GM12873 (cell line): ENCODE results near the gene OR2AG2.

ENCODE experiments used
- CTCF ChIP-seq: IDR thresholded peaks from 2 replicates; pipeline ENCODE4 v1.5.1; 2012; ENCODE audit warnings: low read depth, mild to moderate bottlenecking, moderate library complexity, low read length, control low read depth; ENCODE audit not compliant: insufficient read depth; ENCODE audit errors: missing control alignments

OR2AG2 gene

DNA sequence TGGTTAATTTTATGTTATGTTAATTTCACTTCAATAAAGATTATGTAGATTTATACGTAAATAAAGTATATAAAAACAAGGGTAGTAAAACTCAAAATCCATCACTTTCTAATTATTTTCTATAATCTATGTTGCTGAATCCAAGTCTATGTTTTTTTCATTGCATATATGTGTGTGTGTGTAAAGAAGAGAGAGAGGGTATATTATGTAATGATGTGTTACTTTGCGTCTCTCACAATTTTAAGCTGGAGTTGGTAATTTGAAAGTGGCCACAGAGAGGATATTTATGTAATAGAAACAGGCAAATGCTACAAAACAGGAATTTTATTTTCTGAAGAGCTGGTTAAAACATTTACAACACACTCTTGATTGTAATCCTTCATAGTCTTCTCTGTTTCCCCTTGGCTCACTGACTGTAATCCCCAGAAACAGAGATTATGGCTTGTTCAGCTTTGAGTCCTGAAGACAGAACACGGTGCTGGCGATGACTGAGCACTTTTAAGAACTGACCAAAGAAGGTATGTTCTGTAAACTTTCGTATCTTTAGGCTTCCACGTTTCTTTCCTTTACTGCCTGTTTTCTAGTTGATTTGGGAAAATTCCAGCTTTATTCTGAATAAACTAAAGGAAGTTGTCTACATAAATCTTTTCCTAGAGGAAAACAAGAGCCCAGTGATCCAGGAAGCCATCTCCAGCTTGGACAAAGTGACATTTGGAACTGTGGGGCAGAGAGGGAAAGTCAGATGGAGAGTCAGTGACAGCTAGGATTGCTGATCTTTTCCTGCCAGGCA, 43.6 kb downstream of the OR2AG2 start:
- TF ChIP-seq CTCF = no peak

- TF ChIP-seq CTCF = no peak
Measured at GRCh38 chr11:6725386-6725896, 46.3 kb downstream of the OR2AG2 start.

- no peak for TF ChIP-seq CTCF
Measured at GRCh38 chr11:6724013-6724412, 47.8 kb downstream of the OR2AG2 start.

DNA sequence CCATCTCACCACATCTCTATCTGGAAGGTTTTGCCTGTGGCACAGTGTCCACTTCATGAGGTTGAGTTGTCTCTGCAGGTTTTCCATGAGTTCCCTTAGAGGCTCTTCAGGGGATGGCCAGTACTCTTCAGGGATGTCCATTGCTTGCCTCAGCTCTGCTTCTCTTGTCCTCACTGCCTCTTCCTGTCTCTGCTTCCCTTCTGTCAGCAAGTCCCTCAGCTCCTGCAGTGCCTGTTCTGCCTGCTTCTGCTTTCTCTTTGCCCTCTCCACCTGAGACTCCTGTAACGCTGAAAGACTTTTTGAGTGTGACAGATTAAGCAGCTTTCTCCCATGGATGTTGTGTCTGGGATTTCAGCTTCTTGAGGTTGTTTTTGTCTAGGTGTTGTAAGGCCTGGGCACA, 50.4 kb downstream of the OR2AG2 start:
- no peak for TF ChIP-seq CTCF

DNA sequence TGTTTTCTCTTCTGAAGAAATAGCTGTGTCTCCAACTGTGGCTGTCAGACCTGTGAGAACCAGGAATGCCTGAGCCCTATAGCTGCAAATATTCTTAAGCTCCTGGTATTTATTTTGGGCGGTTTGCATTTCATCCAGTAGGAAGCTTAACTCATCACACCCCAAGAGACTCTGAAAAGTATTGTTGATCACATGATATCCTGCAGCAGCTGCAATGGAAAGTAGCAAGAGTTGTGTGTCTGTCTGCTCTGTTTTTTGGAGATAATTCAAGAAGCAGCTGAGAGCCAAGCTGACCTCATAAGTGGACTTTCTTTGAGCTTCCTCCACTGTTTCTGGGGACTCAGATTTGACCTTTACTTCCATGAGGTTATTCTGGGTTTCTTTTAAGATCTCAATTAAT, 52.2 kb downstream of the OR2AG2 start:
- no peak for TF ChIP-seq CTCF

DNA sequence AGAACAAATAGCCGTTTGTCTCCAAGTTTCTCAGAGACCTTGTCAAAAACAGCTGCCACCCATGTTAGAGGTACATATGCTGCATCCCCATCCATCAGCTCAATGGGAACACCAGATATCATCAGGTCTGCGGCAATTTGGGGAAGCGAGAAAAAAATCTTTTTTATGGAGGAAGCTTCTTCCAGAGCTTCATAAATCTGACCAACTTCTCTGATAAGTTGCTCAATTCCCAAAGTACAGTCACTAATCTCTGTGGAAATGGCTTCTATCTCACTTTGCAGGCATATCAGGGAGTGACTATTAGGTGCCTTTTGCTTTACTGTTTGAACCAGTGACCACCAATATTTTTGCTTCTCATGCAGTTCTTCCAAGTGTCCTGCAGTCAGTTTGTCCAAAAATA, 54.4 kb downstream of the OR2AG2 start:
- TF ChIP-seq CTCF = no peak
